HCT116 (cell line): ENCODE measurements around the gene PPIF. TPM values are rescaled to one million over a fixed set of nuclear protein-coding genes. Genes with fewer than 3 reads are reported as not detected.
A peak's percentile ranks its signal among the peaks of the same experiment; 100 is the strongest.

Source experiments
- ATAC-seq: fragments of 200-7000 bp; cut with Tn5 transposase; 2 replicates; pipeline ENCODE4 v1.9.1; 2020; ENCODE audit warnings: mild to moderate bottlenecking, moderate library complexity
- BruUV-seq: library from RNA; stranded (reverse); fragments of 400-500 nt; replicated peaks from 2 replicates; lab custom pipeline; 2021; lab: Mats Ljungman, UMichigan
- CTCF ChIA-PET: fragments of 300-600 bp; sonication (Branson Sonifier 250); formaldehyde crosslinking; loops from one replicate; lab custom pipeline; 2021; ENCODE audit warnings: antibody characterized with exemption; lab: Charles Lee
- POLR2A ChIA-PET: fragments of 300-600, 350-600 bp; sonication (Branson Sonifier 250); formaldehyde crosslinking; loops from one replicate; lab custom pipeline; 2021; ENCODE audit warnings: antibody characterized with exemption; lab: Charles Lee
- RAD21 ChIA-PET, 2 experiments: fragments of 300-600 bp; sonication (Branson Sonifier 250); formaldehyde crosslinking; loops; one replicate each; lab custom pipeline; 2023; ENCODE audit warnings: low total read pairs in 2 of 2; ENCODE audit not compliant: uncharacterized antibody in 2 of 2, unreplicated experiment in 2 of 2, low non-redundant PET in 1 of 2; lab: Charles Lee
- DNase-seq: peaks from one replicate; pipeline ENCODE4 v3.0.0-alpha.2; 2010; ENCODE audit warnings: low read depth, low spot score
- H2AFZ ChIP-seq: fragments of 200-600 bp; shearing (Covaris generic), sonication (generic); 2 replicates; pipeline ENCODE4 v1.6.1; 2017; ENCODE audit warnings: low read depth, mixed run types, mixed read lengths, antibody characterized with exemption, low read length; ENCODE audit not compliant: poor library complexity, severe bottlenecking
- H3K27ac ChIP-seq: 2 replicates; pipeline ENCODE4 v1.5.1; 2012; ENCODE audit warnings: low read depth, low read length
- H3K27me3 ChIP-seq: fragments of 200-600 bp; sonication (generic); 2 replicates; pipeline ENCODE4 v1.6.1; 2016; ENCODE audit warnings: mixed run types, low read length, mixed read lengths; ENCODE audit not compliant: insufficient read depth
- H3K36me3 ChIP-seq, 2 experiments: fragments of 200-500 bp in 1 of 2; fragments of 200-600 bp in 1 of 2; sonication (Bioruptor generic) in 1 of 2; sonication (generic) in 1 of 2; 2 replicates each; pipeline versions ENCODE4 v1.5.1 to v1.6.1; 2014 to 2016; ENCODE audit warnings: low read length in 2 of 2, inconsistent platforms in 1 of 2, mixed read lengths in 1 of 2, mixed run types in 1 of 2; ENCODE audit not compliant: insufficient read depth in 2 of 2, control insufficient read depth in 1 of 2
- H3K4me1 ChIP-seq, 2 experiments: fragments of 200-600 bp in 1 of 2; sonication (generic) in 1 of 2; 2 replicates each; pipeline versions ENCODE4 v1.5.1 to v1.6.1; 2012 to 2017; ENCODE audit warnings: low read length in 2 of 2, inconsistent platforms in 1 of 2, mild to moderate bottlenecking in 1 of 2, mixed read lengths in 1 of 2, mixed run types in 1 of 2, moderate library complexity in 1 of 2; ENCODE audit not compliant: insufficient read depth in 2 of 2, control insufficient read depth in 1 of 2
- H3K4me2 ChIP-seq: fragments of 200-600 bp; sonication (generic); 2 replicates; pipeline ENCODE4 v1.6.1; 2017; ENCODE audit warnings: mixed run types, low read length, mixed read lengths
- H3K4me3 ChIP-seq, 2 experiments: fragments of 200-600 bp in 1 of 2; sonication (generic) in 1 of 2; replicated peaks in 1 of 2; 2 replicates each; pipeline ENCODE4 v1.5.1; 2011 to 2016; ENCODE audit warnings: low read length in 2 of 2, control low read depth in 1 of 2, low read depth in 1 of 2, mild to moderate bottlenecking in 1 of 2, mixed read lengths in 1 of 2, mixed run types in 1 of 2
- H3K79me2 ChIP-seq: fragments of 200-600 bp; sonication (generic); 2 replicates; pipeline ENCODE4 v1.6.1; 2017; ENCODE audit warnings: mild to moderate bottlenecking, mixed run types, low read length, moderate library complexity, mixed read lengths; ENCODE audit not compliant: insufficient read depth
- H3K9ac ChIP-seq: fragments of 200-600 bp; sonication (generic); 2 replicates; pipeline ENCODE4 v1.6.1; 2016; ENCODE audit warnings: low read length, mixed read lengths
- H3K9me2 ChIP-seq: fragments of 200-600 bp; sonication (generic), shearing (Covaris generic); 2 replicates; pipeline ENCODE4 v1.6.1; 2017; ENCODE audit warnings: mixed run types, mild to moderate bottlenecking, moderate library complexity; ENCODE audit not compliant: insufficient read depth
- H3K9me3 ChIP-seq, 2 experiments: fragments of 200-500 bp in 1 of 2; fragments of 200-600 bp in 1 of 2; sonication (Bioruptor generic) in 1 of 2; sonication (generic) in 1 of 2; 2 replicates each; pipeline ENCODE4 v1.6.1; 2014 to 2017; ENCODE audit warnings: low read length in 2 of 2, mixed read lengths in 2 of 2, inconsistent platforms in 1 of 2, low read depth in 1 of 2, mild to moderate bottlenecking in 1 of 2, mixed run types in 1 of 2, moderate library complexity in 1 of 2; ENCODE audit not compliant: control insufficient read depth in 1 of 2, insufficient read depth in 1 of 2
- H4K20me1 ChIP-seq: fragments of 200-600 bp; sonication (generic), shearing (Covaris generic); 2 replicates; pipeline ENCODE4 v1.6.1; 2017; ENCODE audit warnings: mixed run types, mild to moderate bottlenecking, moderate library complexity; ENCODE audit not compliant: insufficient read depth
- CBX3 ChIP-seq: IDR thresholded peaks from 2 replicates; pipeline ENCODE4 v1.6.1; 2012; ENCODE audit warnings: low read depth
- EGR1 ChIP-seq: IDR thresholded peaks from 2 replicates; pipeline ENCODE4 v1.6.1; 2012; ENCODE audit warnings: low read depth
- EZH2 ChIP-seq: fragments of 200-600 bp; sonication (generic); IDR thresholded peaks from 2 replicates; pipeline ENCODE4 v1.6.1; 2017; ENCODE audit warnings: antibody characterized with exemption, mixed run types
- SIN3A ChIP-seq: IDR thresholded peaks from 2 replicates; pipeline ENCODE4 v1.6.1; 2012; ENCODE audit warnings: low read depth
- SRF ChIP-seq: IDR thresholded peaks from 2 replicates; pipeline ENCODE4 v1.6.1; 2012; ENCODE audit warnings: low read depth
- TCF7L2 ChIP-seq: IDR thresholded peaks from 2 replicates; pipeline ENCODE4 v1.7.0; 2011; ENCODE audit warnings: borderline replicate concordance, inconsistent platforms; ENCODE audit not compliant: insufficient read depth, insufficient read length; ENCODE audit errors: extremely low read depth
- ZFX ChIP-seq: fragments of 450-650 bp; IDR thresholded peaks from 2 replicates; pipeline ENCODE4 v1.6.1; 2017
- intact Hi-C: fragments of 100-400 bp; cut with micrococcal nuclease; formaldehyde crosslinking; loops from 2 replicates; pipeline ENCODE4 v1.10.0; 2022
- total RNA-seq: library from RNA; stranded (reverse); gene quantifications from one replicate; pipeline ENCODE4 v1.2.1, GENCODE V29; 2021; ENCODE audit not compliant: unreplicated experiment

PPIF gene
- total RNA-seq, 1 experiment from 2014 or later: 85.0 TPM

GRCh38 chr10:79386637-79387465, 39.6 kb downstream of the PPIF start:
- H3K9ac ChIP-seq: no peak overlapping the region
- H3K36me3 ChIP-seq: no peaks in the 10 kb centered on the region
- no peak for DNase-seq
- H4K20me1 ChIP-seq: no peaks in the 10 kb centered on the region
- intact Hi-C loops: no loop called here
- H3K9me3 ChIP-seq: no peaks in the 10 kb centered on the region
- H3K4me1 ChIP-seq: no peaks in the 10 kb centered on the region
- ChIA-PET RAD21 (no interaction called here), POLR2A (no interaction called here), CTCF (interaction anchor here (0.9 kb wide), 1 partner anchor 101 kb away, joined by 3 read pairs; no protein-coding TSS in a partner anchor)
- H3K27ac ChIP-seq: no peak overlapping the region
- H3K79me2 ChIP-seq: no peaks in the 10 kb centered on the region
- TF ChIP-seq SRF (no peak), ZFX (no peak), EGR1 (no peak), EZH2 (no peak), SIN3A (no peak)
- H2AFZ ChIP-seq: no peak overlapping the region
- ATAC-seq: peak; percentile 28; the same call in 1 of the 2 replicates
- no peak overlapping the region for H3K4me3 ChIP-seq
- no peaks in the 10 kb centered on the region for H3K27me3 ChIP-seq
- no peak overlapping the region for H3K4me2 ChIP-seq
- no peaks in the 10 kb centered on the region for H3K9me2 ChIP-seq
- BruUV-seq: no TSS peak

- Histone ChIP-seq H3K9ac (no peak overlapping the region), H3K4me3 (no peak overlapping the region), H3K27me3 (no peaks in the 10 kb centered on the region), H3K79me2 (no peaks in the 10 kb centered on the region), H2AFZ (no peak overlapping the region), H3K9me2 (no peaks in the 10 kb centered on the region), H3K36me3 (no peaks in the 10 kb centered on the region), H3K4me1 (no peaks in the 10 kb centered on the region), H3K4me2 (no peak overlapping the region), H4K20me1 (no peaks in the 10 kb centered on the region), H3K9me3 (no peaks in the 10 kb centered on the region), H3K27ac (no peak overlapping the region)
- RAD21 ChIA-PET: no interaction called here
- POLR2A ChIA-PET: no interaction called here
- no peak for DNase-seq
- no peak for ATAC-seq
- TF ChIP-seq CBX3 (no peak), EZH2 (no peak), TCF7L2 (no peak), SIN3A (no peak)
- intact Hi-C loops: no loop called here
- CTCF ChIA-PET: interaction anchor here (0.9 kb wide), 1 partner anchor 101 kb away, joined by 3 read pairs; no protein-coding TSS in a partner anchor
- BruUV-seq: no TSS peak
Observed at GRCh38 chr10:79387466-79387973, 40.3 kb downstream of the PPIF start.
